ENCODE data around the gene CARS1. TPM values are rescaled to one million over a fixed set of nuclear protein-coding genes. Genes with fewer than 3 reads are reported as not detected.

CARS1 gene
- total RNA-seq, 4 donors from 2014 or later, result 31.5 to 46.5 (median 34.7) TPM

GRCh38 chr11:2968341-2968900 lies 88.8 kb downstream of the CARS1 start:
- no peak for ATAC-seq
- Histone ChIP-seq H3K27me3 (no peaks in the 10 kb centered on the region), H3K4me3 (no peak overlapping the region), H3K36me3 (peaks cover 2 to 93% of the 10 kb centered on the region in 2 donors), H3K4me1 (no peaks in the 10 kb centered on the region), H3K9me3 (no peaks in the 10 kb centered on the region), H3K27ac (no peak overlapping the region)
- no peak for DNase-seq
- TF ChIP-seq POLR2A (IDR thresholded peaks at IDR 0.05), result no peak
- TF ChIP-seq CTCF (IDR thresholded peaks at IDR 0.05 in 4 of 5, conservative IDR thresholded peaks at IDR 0.05 in 1 of 5), result no peak
- in situ Hi-C loops (cut with MboI; ENCODE audit: low sequenced_read_pairs in 4 of 4), result no loop called here
- intact Hi-C loops (cut with DNase I; ENCODE audit: low total_unique reads), result no loop called here

- Histone ChIP-seq H3K36me3 (peaks cover 2 to 78% of the 10 kb centered on the region in 2 donors), H3K27ac (no peak overlapping the region), H3K4me3 (no peak overlapping the region), H3K27me3 (no peaks in the 10 kb centered on the region), H3K4me1 (no peaks in the 10 kb centered on the region), H3K9me3 (no peaks in the 10 kb centered on the region)
- ATAC-seq (peak in 1 of 2 donors; percentile 61), DNase-seq (no peak)
- no peak for TF ChIP-seq CTCF (IDR thresholded peaks at IDR 0.05 in 4 of 5, conservative IDR thresholded peaks at IDR 0.05 in 1 of 5)
- TF ChIP-seq POLR2A (IDR thresholded peaks at IDR 0.05), result no peak
- in situ Hi-C loops (cut with MboI; ENCODE audit: low sequenced_read_pairs in 4 of 4) (no loop called here), intact Hi-C loops (cut with DNase I; ENCODE audit: low total_unique reads) (no loop called here)
Measured at GRCh38 chr11:2964782-2965181, 92.4 kb downstream of the CARS1 start.

- H3K4me1 ChIP-seq, result no peaks in the 10 kb centered on the region
- no peak for TF ChIP-seq CTCF (IDR thresholded peaks at IDR 0.05 in 4 of 5, conservative IDR thresholded peaks at IDR 0.05 in 1 of 5)
- TF ChIP-seq POLR2A (IDR thresholded peaks at IDR 0.05), result no peak
- H3K27ac ChIP-seq, result no peak overlapping the region
- no peaks in the 10 kb centered on the region for H3K27me3 ChIP-seq
- in situ Hi-C loops (cut with MboI; ENCODE audit: low sequenced_read_pairs in 4 of 4), result no loop called here
- intact Hi-C loops (cut with DNase I; ENCODE audit: low total_unique reads), result no loop called here
- H3K4me3 ChIP-seq, result no peak overlapping the region
- DNase-seq, result no peak
- no peaks in the 10 kb centered on the region for H3K9me3 ChIP-seq
- H3K36me3 ChIP-seq, result peaks cover 2 to 78% of the 10 kb centered on the region in 2 donors
- ATAC-seq, result no peak
Measured at GRCh38 chr11:2963761-2964160, 93.5 kb downstream of the CARS1 start.

DNA sequence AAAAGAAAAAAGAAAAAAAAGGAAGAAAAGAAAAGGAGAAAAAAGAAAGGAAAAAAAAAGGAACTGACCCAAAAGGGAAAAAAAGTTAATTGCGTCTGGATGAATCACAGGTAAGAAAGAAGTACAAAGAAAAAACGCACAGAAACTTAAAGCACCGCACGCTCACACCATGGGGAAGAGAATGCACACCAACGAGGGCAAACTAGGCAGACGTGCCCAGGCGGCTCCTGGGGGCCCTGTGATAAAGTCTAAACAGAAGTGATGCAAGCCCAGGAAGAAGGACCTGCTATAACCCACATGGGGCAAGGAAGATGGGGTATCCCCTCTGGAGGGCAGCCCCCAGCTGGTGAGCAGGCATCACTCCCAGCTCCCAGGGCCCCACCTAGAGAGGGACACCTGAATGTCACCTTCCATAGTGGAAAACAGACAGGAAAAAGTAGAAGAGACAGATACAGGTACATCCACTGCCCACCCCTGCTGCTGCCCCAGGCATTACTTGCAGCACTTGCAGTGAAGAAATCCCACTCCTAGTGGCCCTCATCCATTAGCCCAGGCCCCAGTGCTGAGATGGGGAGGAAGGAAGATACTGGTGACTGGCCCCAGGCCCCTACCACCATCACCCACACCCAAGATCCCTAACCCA lies 94.0 kb downstream of the CARS1 start:
- TF ChIP-seq CTCF (IDR thresholded peaks at IDR 0.05 in 4 of 5, conservative IDR thresholded peaks at IDR 0.05 in 1 of 5) (no peak), POLR2A (IDR thresholded peaks at IDR 0.05) (no peak)
- Histone ChIP-seq H3K9me3 (no peaks in the 10 kb centered on the region), H3K4me3 (no peak overlapping the region), H3K4me1 (no peaks in the 10 kb centered on the region), H3K36me3 (peaks cover 2 to 78% of the 10 kb centered on the region in 2 donors), H3K27me3 (no peaks in the 10 kb centered on the region), H3K27ac (no peak overlapping the region)
- intact Hi-C loops (cut with DNase I; ENCODE audit: low total_unique reads) (no loop called here), in situ Hi-C loops (cut with MboI; ENCODE audit: low sequenced_read_pairs in 4 of 4) (no loop called here)
- DNase-seq, result no peak
- no peak for ATAC-seq

Measured in gastrocnemius medialis (tissue), 4 donors.